ENCODE results near the gene PLXNC1.

The PLXNC1 gene

GRCh38 chr12:94185801-94186200 is 37.4 kb downstream of the PLXNC1 start:
- Histone ChIP-seq H3K36me3 (no peaks in the 10 kb centered on the region), H3K9me3 (ENCODE audit: severe bottlenecking) (no peaks in the 10 kb centered on the region), H3K27ac (no peak overlapping the region), H3K27me3 (ENCODE audit: insufficient read depth, low read depth, severe bottlenecking) (no peaks in the 10 kb centered on the region), H3K4me3 (ENCODE audit: low read depth, low read length) (no peak overlapping the region)
- no peak for TF ChIP-seq CTCF (IDR thresholded peaks at IDR 0.05; ENCODE audit: low read depth, low read length)
- DNase-seq, result no peak

- no peaks in the 10 kb centered on the region for H3K27me3 ChIP-seq (ENCODE audit: insufficient read depth, low read depth, severe bottlenecking)
- no peaks in the 10 kb centered on the region for H3K36me3 ChIP-seq
- no peaks in the 10 kb centered on the region for H3K9me3 ChIP-seq (ENCODE audit: severe bottlenecking)
- no peak for DNase-seq
- H3K27ac ChIP-seq, result no peak overlapping the region
- no peak overlapping the region for H3K4me3 ChIP-seq (ENCODE audit: low read depth, low read length)
- TF ChIP-seq CTCF (IDR thresholded peaks at IDR 0.05; ENCODE audit: low read depth, low read length), result no peak
Measured at GRCh38 chr12:94186278-94187241, 38.2 kb downstream of the PLXNC1 start.

- Histone ChIP-seq H3K9me3 (ENCODE audit: severe bottlenecking) (no peaks in the 10 kb centered on the region), H3K4me3 (ENCODE audit: low read depth, low read length) (no peak overlapping the region), H3K36me3 (no peaks in the 10 kb centered on the region), H3K27me3 (ENCODE audit: insufficient read depth, low read depth, severe bottlenecking) (no peaks in the 10 kb centered on the region), H3K27ac (no peak overlapping the region)
- DNase-seq, result no peak
- no peak for TF ChIP-seq CTCF (IDR thresholded peaks at IDR 0.05; ENCODE audit: low read depth, low read length)
Measured at GRCh38 chr12:94187361-94187760, 39.0 kb downstream of the PLXNC1 start.

GRCh38 chr12:94190623-94191022 is 42.2 kb downstream of the PLXNC1 start:
- no peak for DNase-seq
- TF ChIP-seq CTCF (IDR thresholded peaks at IDR 0.05; ENCODE audit: low read depth, low read length), result no peak
- Histone ChIP-seq H3K27ac (no peak overlapping the region), H3K9me3 (ENCODE audit: severe bottlenecking) (peaks cover 6% of the 10 kb centered on the region), H3K4me3 (ENCODE audit: low read depth, low read length) (no peak overlapping the region), H3K27me3 (ENCODE audit: insufficient read depth, low read depth, severe bottlenecking) (no peaks in the 10 kb centered on the region), H3K36me3 (no peaks in the 10 kb centered on the region)

- H3K4me3 ChIP-seq (ENCODE audit: low read depth, low read length), result no peak overlapping the region
- no peaks in the 10 kb centered on the region for H3K27me3 ChIP-seq (ENCODE audit: insufficient read depth, low read depth, severe bottlenecking)
- no peak for TF ChIP-seq CTCF (IDR thresholded peaks at IDR 0.05; ENCODE audit: low read depth, low read length)
- peaks cover 6% of the 10 kb centered on the region for H3K9me3 ChIP-seq (ENCODE audit: severe bottlenecking)
- H3K27ac ChIP-seq, result no peak overlapping the region
- no peak for DNase-seq
- no peaks in the 10 kb centered on the region for H3K36me3 ChIP-seq
Measured at GRCh38 chr12:94191023-94191422, 42.6 kb downstream of the PLXNC1 start.

Data from WERI-Rb-1 (cell line).